SK-N-SH (cell line): Measurements from ENCODE around the gene SCAMP5.

Experiments used
- EZH2phosphoT487 ChIP-seq: fragments of 200-600 bp; sonication (generic); IDR thresholded peaks from 2 replicates; pipeline ENCODE4 v1.6.1; 2017; ENCODE audit warnings: low read depth, mixed run types, mild to moderate bottlenecking, antibody characterized with exemption, moderate library complexity, borderline replicate concordance
- FOXM1 ChIP-seq: IDR thresholded peaks from 2 replicates; pipeline ENCODE4 v1.4.0; 2012; ENCODE audit warnings: low read depth, mild to moderate bottlenecking
- POLR2AphosphoS5 ChIP-seq: IDR thresholded peaks from 2 replicates; pipeline ENCODE4 v1.6.1; 2012; ENCODE audit warnings: low read depth, low read length
- RFX5 ChIP-seq: IDR thresholded peaks from 2 replicates; pipeline ENCODE4 v1.6.1; 2012; ENCODE audit warnings: mild to moderate bottlenecking, improper control_type of control experiment, low read length
- SIN3A ChIP-seq: IDR thresholded peaks from 2 replicates; pipeline ENCODE4 v1.6.1; 2012; ENCODE audit warnings: low read depth, mild to moderate bottlenecking, low read length, moderate library complexity, borderline replicate concordance
- SMC3 ChIP-seq: IDR thresholded peaks from 2 replicates; pipeline ENCODE4 v1.6.1; 2012; ENCODE audit warnings: low read depth, low read length, improper control_type of control experiment
- TAF1 ChIP-seq: IDR thresholded peaks from 2 replicates; pipeline ENCODE4 v1.6.1; 2012; ENCODE audit warnings: low read depth, mild to moderate bottlenecking, low read length, moderate library complexity, borderline replicate concordance
- TF ChIP-seq, protein P1 (sequence below): fragments of 200-600 bp; sonication (generic); IDR thresholded peaks from 2 replicates; pipeline ENCODE4 v1.6.1; 2017; ENCODE audit warnings: antibody characterized with exemption, mild to moderate bottlenecking, moderate library complexity
- TF ChIP-seq, protein P2 (sequence below): IDR thresholded peaks from 2 replicates; pipeline ENCODE4 v1.4.0; 2012; ENCODE audit warnings: low read depth
- TF ChIP-seq, protein P3 (sequence below): IDR thresholded peaks from 2 replicates; pipeline ENCODE4 v1.6.1; 2012; ENCODE audit warnings: mild to moderate bottlenecking, low read depth, low read length, moderate library complexity
- TF ChIP-seq, protein P4 (sequence below): fragments of 150-350 bp; IDR thresholded peaks from 2 replicates; pipeline ENCODE4 v1.6.1; 2016; ENCODE audit warnings: mild to moderate bottlenecking, low read depth, low read length
- TF ChIP-seq, protein P5 (sequence below): IDR thresholded peaks from 2 replicates; pipeline ENCODE4 v1.4.0; 2012; ENCODE audit warnings: low read depth, borderline replicate concordance
- TF ChIP-seq, protein P6 (sequence below): fragments of 150-350 bp; IDR thresholded peaks from 2 replicates; pipeline ENCODE4 v1.6.1; 2017; ENCODE audit warnings: antibody characterized with exemption, low read length, low read depth, borderline replicate concordance

DNA sequence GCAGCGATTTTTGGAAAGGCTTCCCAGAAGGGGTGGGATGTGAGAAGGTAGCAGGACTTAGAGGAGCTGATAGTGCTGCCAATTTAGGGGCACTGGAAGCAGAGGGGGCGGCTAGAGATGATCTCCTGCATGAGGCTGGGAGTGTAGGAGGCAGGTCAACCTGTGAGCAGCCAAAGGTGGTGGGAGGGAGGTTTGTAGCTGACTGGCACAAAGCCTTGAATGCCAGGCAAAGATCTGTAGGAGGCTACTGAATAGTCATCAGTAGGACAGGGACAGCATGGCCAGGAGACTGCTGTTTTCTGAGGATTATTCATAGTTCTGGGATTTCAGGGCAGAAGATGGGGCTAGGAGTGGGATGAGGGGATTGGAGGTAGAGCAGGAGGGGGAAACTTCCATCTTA lies 2.2 kb downstream of the SCAMP5 start:
- no peak for TF ChIP-seq POLR2AphosphoS5
- TF ChIP-seq, protein P1, sequence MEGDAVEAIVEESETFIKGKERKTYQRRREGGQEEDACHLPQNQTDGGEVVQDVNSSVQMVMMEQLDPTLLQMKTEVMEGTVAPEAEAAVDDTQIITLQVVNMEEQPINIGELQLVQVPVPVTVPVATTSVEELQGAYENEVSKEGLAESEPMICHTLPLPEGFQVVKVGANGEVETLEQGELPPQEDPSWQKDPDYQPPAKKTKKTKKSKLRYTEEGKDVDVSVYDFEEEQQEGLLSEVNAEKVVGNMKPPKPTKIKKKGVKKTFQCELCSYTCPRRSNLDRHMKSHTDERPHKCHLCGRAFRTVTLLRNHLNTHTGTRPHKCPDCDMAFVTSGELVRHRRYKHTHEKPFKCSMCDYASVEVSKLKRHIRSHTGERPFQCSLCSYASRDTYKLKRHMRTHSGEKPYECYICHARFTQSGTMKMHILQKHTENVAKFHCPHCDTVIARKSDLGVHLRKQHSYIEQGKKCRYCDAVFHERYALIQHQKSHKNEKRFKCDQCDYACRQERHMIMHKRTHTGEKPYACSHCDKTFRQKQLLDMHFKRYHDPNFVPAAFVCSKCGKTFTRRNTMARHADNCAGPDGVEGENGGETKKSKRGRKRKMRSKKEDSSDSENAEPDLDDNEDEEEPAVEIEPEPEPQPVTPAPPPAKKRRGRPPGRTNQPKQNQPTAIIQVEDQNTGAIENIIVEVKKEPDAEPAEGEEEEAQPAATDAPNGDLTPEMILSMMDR, result no peak
- TF ChIP-seq, protein P2, sequence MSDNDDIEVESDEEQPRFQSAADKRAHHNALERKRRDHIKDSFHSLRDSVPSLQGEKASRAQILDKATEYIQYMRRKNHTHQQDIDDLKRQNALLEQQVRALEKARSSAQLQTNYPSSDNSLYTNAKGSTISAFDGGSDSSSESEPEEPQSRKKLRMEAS, result no peak
- TF ChIP-seq SIN3A, result no peak
- TF ChIP-seq, protein P3, sequence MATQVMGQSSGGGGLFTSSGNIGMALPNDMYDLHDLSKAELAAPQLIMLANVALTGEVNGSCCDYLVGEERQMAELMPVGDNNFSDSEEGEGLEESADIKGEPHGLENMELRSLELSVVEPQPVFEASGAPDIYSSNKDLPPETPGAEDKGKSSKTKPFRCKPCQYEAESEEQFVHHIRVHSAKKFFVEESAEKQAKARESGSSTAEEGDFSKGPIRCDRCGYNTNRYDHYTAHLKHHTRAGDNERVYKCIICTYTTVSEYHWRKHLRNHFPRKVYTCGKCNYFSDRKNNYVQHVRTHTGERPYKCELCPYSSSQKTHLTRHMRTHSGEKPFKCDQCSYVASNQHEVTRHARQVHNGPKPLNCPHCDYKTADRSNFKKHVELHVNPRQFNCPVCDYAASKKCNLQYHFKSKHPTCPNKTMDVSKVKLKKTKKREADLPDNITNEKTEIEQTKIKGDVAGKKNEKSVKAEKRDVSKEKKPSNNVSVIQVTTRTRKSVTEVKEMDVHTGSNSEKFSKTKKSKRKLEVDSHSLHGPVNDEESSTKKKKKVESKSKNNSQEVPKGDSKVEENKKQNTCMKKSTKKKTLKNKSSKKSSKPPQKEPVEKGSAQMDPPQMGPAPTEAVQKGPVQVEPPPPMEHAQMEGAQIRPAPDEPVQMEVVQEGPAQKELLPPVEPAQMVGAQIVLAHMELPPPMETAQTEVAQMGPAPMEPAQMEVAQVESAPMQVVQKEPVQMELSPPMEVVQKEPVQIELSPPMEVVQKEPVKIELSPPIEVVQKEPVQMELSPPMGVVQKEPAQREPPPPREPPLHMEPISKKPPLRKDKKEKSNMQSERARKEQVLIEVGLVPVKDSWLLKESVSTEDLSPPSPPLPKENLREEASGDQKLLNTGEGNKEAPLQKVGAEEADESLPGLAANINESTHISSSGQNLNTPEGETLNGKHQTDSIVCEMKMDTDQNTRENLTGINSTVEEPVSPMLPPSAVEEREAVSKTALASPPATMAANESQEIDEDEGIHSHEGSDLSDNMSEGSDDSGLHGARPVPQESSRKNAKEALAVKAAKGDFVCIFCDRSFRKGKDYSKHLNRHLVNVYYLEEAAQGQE, result no peak
- no peak for TF ChIP-seq SMC3
- TF ChIP-seq FOXM1, result no peak
- no peak for TF ChIP-seq RFX5
- TF ChIP-seq, protein P4, sequence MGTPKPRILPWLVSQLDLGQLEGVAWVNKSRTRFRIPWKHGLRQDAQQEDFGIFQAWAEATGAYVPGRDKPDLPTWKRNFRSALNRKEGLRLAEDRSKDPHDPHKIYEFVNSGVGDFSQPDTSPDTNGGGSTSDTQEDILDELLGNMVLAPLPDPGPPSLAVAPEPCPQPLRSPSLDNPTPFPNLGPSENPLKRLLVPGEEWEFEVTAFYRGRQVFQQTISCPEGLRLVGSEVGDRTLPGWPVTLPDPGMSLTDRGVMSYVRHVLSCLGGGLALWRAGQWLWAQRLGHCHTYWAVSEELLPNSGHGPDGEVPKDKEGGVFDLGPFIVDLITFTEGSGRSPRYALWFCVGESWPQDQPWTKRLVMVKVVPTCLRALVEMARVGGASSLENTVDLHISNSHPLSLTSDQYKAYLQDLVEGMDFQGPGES, result no peak
- TF ChIP-seq TAF1, result no peak
- TF ChIP-seq, protein P5, sequence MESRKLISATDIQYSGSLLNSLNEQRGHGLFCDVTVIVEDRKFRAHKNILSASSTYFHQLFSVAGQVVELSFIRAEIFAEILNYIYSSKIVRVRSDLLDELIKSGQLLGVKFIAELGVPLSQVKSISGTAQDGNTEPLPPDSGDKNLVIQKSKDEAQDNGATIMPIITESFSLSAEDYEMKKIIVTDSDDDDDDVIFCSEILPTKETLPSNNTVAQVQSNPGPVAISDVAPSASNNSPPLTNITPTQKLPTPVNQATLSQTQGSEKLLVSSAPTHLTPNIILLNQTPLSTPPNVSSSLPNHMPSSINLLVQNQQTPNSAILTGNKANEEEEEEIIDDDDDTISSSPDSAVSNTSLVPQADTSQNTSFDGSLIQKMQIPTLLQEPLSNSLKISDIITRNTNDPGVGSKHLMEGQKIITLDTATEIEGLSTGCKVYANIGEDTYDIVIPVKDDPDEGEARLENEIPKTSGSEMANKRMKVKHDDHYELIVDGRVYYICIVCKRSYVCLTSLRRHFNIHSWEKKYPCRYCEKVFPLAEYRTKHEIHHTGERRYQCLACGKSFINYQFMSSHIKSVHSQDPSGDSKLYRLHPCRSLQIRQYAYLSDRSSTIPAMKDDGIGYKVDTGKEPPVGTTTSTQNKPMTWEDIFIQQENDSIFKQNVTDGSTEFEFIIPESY, result no peak
- TF ChIP-seq, protein P6, sequence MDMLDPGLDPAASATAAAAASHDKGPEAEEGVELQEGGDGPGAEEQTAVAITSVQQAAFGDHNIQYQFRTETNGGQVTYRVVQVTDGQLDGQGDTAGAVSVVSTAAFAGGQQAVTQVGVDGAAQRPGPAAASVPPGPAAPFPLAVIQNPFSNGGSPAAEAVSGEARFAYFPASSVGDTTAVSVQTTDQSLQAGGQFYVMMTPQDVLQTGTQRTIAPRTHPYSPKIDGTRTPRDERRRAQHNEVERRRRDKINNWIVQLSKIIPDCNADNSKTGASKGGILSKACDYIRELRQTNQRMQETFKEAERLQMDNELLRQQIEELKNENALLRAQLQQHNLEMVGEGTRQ, result no peak
- no peak for TF ChIP-seq EZH2phosphoT487
